Measurements from ENCODE around the gene THPO.
A peak's percentile ranks its signal among the peaks of the same experiment; 100 is the strongest.

Gene THPO

DNA sequence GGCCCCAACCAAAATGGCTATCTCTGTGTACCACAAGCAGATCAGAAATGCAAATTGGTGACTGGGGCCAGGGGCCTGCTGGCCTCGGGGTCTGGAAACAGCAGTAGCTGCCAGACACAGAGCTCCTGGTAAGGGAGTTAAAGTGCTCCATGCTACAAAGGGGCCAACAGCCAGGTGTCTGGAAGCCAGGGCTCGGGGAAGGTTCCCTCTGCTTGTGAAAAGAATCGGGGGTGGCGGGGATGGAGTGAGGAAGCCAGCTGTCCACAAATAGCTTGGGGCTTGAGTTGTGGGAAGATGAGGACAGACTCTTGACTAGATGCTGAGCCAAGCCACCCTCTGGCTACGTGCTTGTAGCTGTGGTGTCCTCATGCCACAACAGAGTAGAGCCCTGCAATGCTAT, 41.2 kb upstream of the THPO start:
- Histone ChIP-seq H3K9me3 (ENCODE audit: control insufficient read depth, insufficient read depth, low read length) (no peaks in the 10 kb centered on the region), H4K20me1 (ENCODE audit: control insufficient read depth, insufficient read depth, low read depth, low read length) (no peaks in the 10 kb centered on the region), H3K79me2 (ENCODE audit: control insufficient read depth, low read length) (no peaks in the 10 kb centered on the region), H3K27ac (ENCODE audit: low read depth, low read length) (no peak overlapping the region), H3K4me2 (ENCODE audit: low read length) (no peak overlapping the region), H3F3A (ENCODE audit: control insufficient read depth, insufficient read depth) (no peaks in the 10 kb centered on the region), H3K4me3 (ENCODE audit: low read length) (no peak overlapping the region), H3K4me1 (ENCODE audit: control insufficient read depth, low read length) (no peaks in the 10 kb centered on the region), H3K27me3 (ENCODE audit: control insufficient read depth, low read length) (peaks cover 3% of the 10 kb centered on the region; the same call in 1 of the 2 replicates), H3K9me2 (replicated peaks; ENCODE audit: control insufficient read depth, low read length) (no peaks in the 10 kb centered on the region), H3K36me3 (ENCODE audit: control insufficient read depth, low read length) (no peaks in the 10 kb centered on the region)
- TF ChIP-seq CTCF (IDR thresholded peaks at IDR 0.05; ENCODE audit: low read depth, low read length, poor library complexity, severe bottlenecking) = no peak
- TF ChIP-seq EZH2phosphoT487 (IDR thresholded peaks at IDR 0.05; ENCODE audit: borderline replicate concordance, low read length) = no peak

DNA sequence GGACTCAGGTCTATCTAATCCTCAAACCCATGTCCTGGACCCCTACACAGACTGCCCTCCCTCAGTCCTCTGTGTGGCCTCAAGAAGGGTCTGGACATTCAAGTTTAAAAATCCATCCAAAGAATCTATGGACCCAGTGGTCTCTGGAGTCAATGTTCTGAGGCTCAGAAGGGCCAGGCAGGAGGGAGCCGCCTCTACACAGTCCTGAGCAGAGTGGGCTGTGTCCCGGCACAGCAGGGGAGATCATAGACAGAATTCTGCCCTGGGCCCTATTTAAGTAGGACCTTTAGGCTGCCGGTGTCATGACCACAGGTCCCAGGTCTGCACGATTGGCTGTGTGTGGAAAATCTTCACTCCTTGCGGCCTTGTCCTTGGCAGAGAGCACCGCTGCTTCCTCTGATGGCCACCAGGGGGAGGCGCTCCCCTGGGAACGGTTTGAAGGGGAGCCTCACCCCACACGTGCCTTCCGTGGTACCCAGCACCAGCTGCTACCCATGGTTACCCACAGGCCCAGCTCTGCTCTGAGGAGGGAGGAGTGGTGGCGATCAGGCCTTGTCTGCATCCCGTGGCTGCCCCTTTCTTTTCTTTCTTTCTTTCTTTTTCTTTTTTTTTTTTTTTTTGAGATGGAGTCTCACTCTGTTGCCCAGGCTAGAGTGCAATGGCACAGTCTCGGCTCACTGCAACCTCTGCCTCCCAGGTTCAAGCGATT, 39.8 kb upstream of the THPO start:
- Histone ChIP-seq H3K27me3 (ENCODE audit: control insufficient read depth, low read length) (peaks cover 1% of the 10 kb centered on the region; the same call in 1 of the 2 replicates), H3K9me2 (replicated peaks; ENCODE audit: control insufficient read depth, low read length) (no peaks in the 10 kb centered on the region), H3K4me2 (ENCODE audit: low read length) (no peak overlapping the region), H3K79me2 (ENCODE audit: control insufficient read depth, low read length) (no peaks in the 10 kb centered on the region), H4K20me1 (ENCODE audit: control insufficient read depth, insufficient read depth, low read depth, low read length) (no peaks in the 10 kb centered on the region), H3F3A (ENCODE audit: control insufficient read depth, insufficient read depth) (no peaks in the 10 kb centered on the region), H3K36me3 (ENCODE audit: control insufficient read depth, low read length) (no peaks in the 10 kb centered on the region), H3K4me1 (ENCODE audit: control insufficient read depth, low read length) (no peaks in the 10 kb centered on the region), H3K9me3 (ENCODE audit: control insufficient read depth, insufficient read depth, low read length) (no peaks in the 10 kb centered on the region), H3K27ac (ENCODE audit: low read depth, low read length) (no peak overlapping the region), H3K4me3 (ENCODE audit: low read length) (no peak overlapping the region)
- TF ChIP-seq EZH2phosphoT487 (IDR thresholded peaks at IDR 0.05; ENCODE audit: borderline replicate concordance, low read length) = no peak
- peak; percentile 88 for TF ChIP-seq CTCF (IDR thresholded peaks at IDR 0.05; ENCODE audit: low read depth, low read length, poor library complexity, severe bottlenecking)

DNA sequence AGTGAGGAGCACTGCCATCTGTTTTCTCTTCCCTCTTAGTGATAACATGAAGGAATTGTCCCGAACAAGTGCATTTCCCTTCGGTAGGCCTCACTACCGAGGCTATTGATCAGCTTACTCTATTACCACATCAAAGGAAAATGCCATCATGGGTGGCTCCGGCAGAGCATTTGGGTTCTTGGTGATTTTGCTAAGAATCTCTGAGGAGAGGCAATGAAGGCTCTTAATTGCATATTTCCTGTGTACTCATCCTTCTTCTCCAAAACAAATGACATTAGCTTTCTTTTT, 37.1 kb upstream of the THPO start:
- Histone ChIP-seq H3K9me3 (ENCODE audit: control insufficient read depth, insufficient read depth, low read length) (no peaks in the 10 kb centered on the region), H3K79me2 (ENCODE audit: control insufficient read depth, low read length) (no peaks in the 10 kb centered on the region), H3K9me2 (replicated peaks; ENCODE audit: control insufficient read depth, low read length) (no peaks in the 10 kb centered on the region), H3K36me3 (ENCODE audit: control insufficient read depth, low read length) (no peaks in the 10 kb centered on the region), H4K20me1 (ENCODE audit: control insufficient read depth, insufficient read depth, low read depth, low read length) (no peaks in the 10 kb centered on the region), H3K4me1 (ENCODE audit: control insufficient read depth, low read length) (no peaks in the 10 kb centered on the region), H3K27ac (ENCODE audit: low read depth, low read length) (no peak overlapping the region), H3K27me3 (ENCODE audit: control insufficient read depth, low read length) (no peaks in the 10 kb centered on the region), H3F3A (ENCODE audit: control insufficient read depth, insufficient read depth) (no peaks in the 10 kb centered on the region), H3K4me2 (ENCODE audit: low read length) (no peak overlapping the region), H3K4me3 (ENCODE audit: low read length) (no peak overlapping the region)
- no peak for TF ChIP-seq EZH2phosphoT487 (IDR thresholded peaks at IDR 0.05; ENCODE audit: borderline replicate concordance, low read length)
- TF ChIP-seq CTCF (IDR thresholded peaks at IDR 0.05; ENCODE audit: low read depth, low read length, poor library complexity, severe bottlenecking) = no peak

Measured in DOHH2 (cell line).